A204.1 (cell line): ENCODE measurements around the gene EEIG1.

Experiments used
- FAIRE-seq: peaks from 2 replicates; lab custom pipeline; 2012; peaks lifted over from hg19 to GRCh38; lab: Jason Lieb, UNC

The EEIG1 gene

GRCh38 chr9:127974769-127975261 lies 6.0 kb downstream of the EEIG1 start:
- no peak for FAIRE-seq

- FAIRE-seq, result no peak
Measured at GRCh38 chr9:127974001-127974768, 6.6 kb downstream of the EEIG1 start.

- no peak for FAIRE-seq
Measured at GRCh38 chr9:127973169-127974000, 7.4 kb downstream of the EEIG1 start.

GRCh38 chr9:127972236-127972871 lies 8.4 kb downstream of the EEIG1 start:
- FAIRE-seq, result no peak

- FAIRE-seq, result no peak
Measured at GRCh38 chr9:127971357-127972235, 9.2 kb downstream of the EEIG1 start.

- FAIRE-seq, result no peak
Measured at GRCh38 chr9:127970401-127971313, 10.1 kb downstream of the EEIG1 start.

GRCh38 chr9:127968700-127969383 lies 11.9 kb downstream of the EEIG1 start:
- no peak for FAIRE-seq

GRCh38 chr9:127968042-127968441 lies 12.7 kb downstream of the EEIG1 start:
- FAIRE-seq, result no peak

GRCh38 chr9:127967151-127967809 lies 13.5 kb downstream of the EEIG1 start:
- FAIRE-seq, result no peak

- no peak for FAIRE-seq
Measured at GRCh38 chr9:127966416-127967150, 14.2 kb downstream of the EEIG1 start.

GRCh38 chr9:127965953-127966352 lies 14.8 kb downstream of the EEIG1 start:
- no peak for FAIRE-seq

- FAIRE-seq, result no peak
Measured at GRCh38 chr9:127963359-127964064, 17.3 kb downstream of the EEIG1 start.

- no peak for FAIRE-seq
Measured at GRCh38 chr9:127963041-127963358, 17.8 kb downstream of the EEIG1 start.

GRCh38 chr9:127962278-127962677 lies 18.5 kb downstream of the EEIG1 start:
- no peak for FAIRE-seq

- FAIRE-seq, result no peak
Measured at GRCh38 chr9:127961613-127962155, 19.1 kb downstream of the EEIG1 start.

GRCh38 chr9:127961155-127961490 lies 19.7 kb downstream of the EEIG1 start:
- FAIRE-seq, result no peak

- no peak for FAIRE-seq
Measured at GRCh38 chr9:127960410-127961154, 20.2 kb downstream of the EEIG1 start.
